Parathyroid adenoma (tissue), 2 donors: ENCODE data around the gene ANXA9.

Experiments
- H2AFZ ChIP-seq: fragments of 300-600 bp; sonication (generic); one replicate; pipeline ENCODE4 v1.7.0; 2017; ENCODE audit warnings: antibody characterized with exemption, mild to moderate bottlenecking
- H3K27ac ChIP-seq: fragments of 300-600 bp; sonication (generic); one replicate; pipeline ENCODE4 v1.7.0; 2017
- H3K27me3 ChIP-seq: fragments of 300-600 bp; sonication (generic); one replicate; pipeline ENCODE4 v1.7.0; 2017; ENCODE audit warnings: low read length; ENCODE audit not compliant: control insufficient read depth, insufficient read depth
- H3K36me3 ChIP-seq: fragments of 300-600 bp; sonication (generic); one replicate; pipeline ENCODE4 v1.7.0; 2017; ENCODE audit warnings: low read length; ENCODE audit not compliant: control insufficient read depth, insufficient read depth
- H3K4me1 ChIP-seq: fragments of 300-600 bp; sonication (generic); one replicate; pipeline ENCODE4 v1.7.0; 2017; ENCODE audit warnings: control low read depth
- H3K4me2 ChIP-seq: fragments of 300-600 bp; sonication (generic); one replicate; pipeline ENCODE4 v1.7.0; 2017; ENCODE audit warnings: low read length
- H3K4me3 ChIP-seq: fragments of 300-600 bp; sonication (generic); one replicate; pipeline ENCODE4 v1.7.0; 2017; ENCODE audit warnings: low read depth, low read length
- H3K79me2 ChIP-seq: fragments of 300-600 bp; sonication (generic); one replicate; pipeline ENCODE4 v1.7.0; 2017; ENCODE audit warnings: control low read depth
- H3K9ac ChIP-seq: fragments of 300-600 bp; sonication (generic); one replicate; pipeline ENCODE4 v1.7.0; 2017; ENCODE audit warnings: mild to moderate bottlenecking
- H3K9me3 ChIP-seq: fragments of 300-600 bp; sonication (generic); one replicate; pipeline ENCODE4 v1.7.0; 2017; ENCODE audit warnings: low read length; ENCODE audit not compliant: control insufficient read depth
- CTCF ChIP-seq: fragments of 300-600 bp; sonication (generic); IDR thresholded peaks from one replicate; pipeline ENCODE4 v1.7.0; 2017; ENCODE audit warnings: antibody characterized with exemption, mild to moderate bottlenecking
- donor health status: primary hyperparathyroidism.

Gene ANXA9

DNA sequence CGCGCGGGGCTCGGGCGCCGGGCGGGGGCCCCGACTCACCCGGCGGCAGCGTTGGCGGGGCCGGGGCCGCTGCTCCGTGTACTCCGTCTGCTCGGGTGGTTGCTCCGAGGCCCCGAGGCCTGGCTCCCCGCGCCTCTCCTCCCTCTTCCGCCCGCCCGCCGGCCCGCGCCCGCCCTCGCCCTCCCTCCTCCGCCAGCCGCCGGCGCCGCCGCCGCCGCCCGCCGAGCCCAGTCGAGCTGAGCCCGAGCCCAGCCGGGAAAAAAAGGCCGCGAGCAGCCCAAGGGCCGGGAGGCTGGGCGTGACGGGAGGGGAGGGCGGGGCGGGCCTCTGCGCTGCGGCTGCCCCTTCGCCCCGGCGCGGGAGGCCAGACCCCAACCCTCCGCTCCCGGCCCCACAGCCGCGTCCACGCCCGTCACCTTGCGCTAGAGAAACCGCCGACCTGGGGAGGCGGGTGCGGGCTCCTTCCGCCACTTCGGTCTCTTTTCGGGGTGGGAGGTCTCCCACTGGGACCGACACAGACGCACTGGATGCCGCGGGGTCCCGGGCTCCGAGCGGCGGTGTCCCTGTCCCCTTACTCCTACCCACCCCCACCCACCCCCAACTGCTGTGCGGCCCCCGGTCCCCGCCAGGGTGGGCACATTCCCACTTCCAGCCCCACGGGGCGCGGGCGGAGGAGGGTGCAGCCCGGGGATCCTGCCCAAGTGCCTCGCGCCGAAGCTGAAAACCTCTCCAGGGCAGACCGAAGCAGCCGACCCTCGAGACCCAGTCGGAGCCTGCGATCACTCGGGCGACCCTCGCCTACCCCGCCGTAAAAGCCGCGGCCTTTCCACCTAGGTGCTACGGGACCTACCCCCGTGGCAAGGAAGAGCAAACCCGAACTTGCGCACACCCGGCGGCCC, 7.3 kb upstream of the ANXA9 start, which contains the start of gene CERS2:
CERS2 (minus strand) TSS at position 256 of the 899 bp plus-strand sequence. CDS start 5,745 bp downstream, outside the sequence.
- Histone ChIP-seq H3K27me3 (no peaks in the 10 kb centered on the region), H3K9ac (no peak within 1 kb of the TSS), H3K27ac (peak within 1 kb of the TSS; percentile 66), H3K36me3 (no peaks in the 10 kb centered on the region), H3K4me2 (peak within 1 kb of the TSS; percentile 89), H3K9me3 (no peaks in the 10 kb centered on the region), H3K4me1 (peaks cover 29% of the 10 kb centered on the region), H2AFZ (peak within 1 kb of the TSS; percentile 80), H3K4me3 (peak within 1 kb of the TSS; percentile 79), H3K79me2 (peaks cover 10% of the 10 kb centered on the region)
- no peak for TF ChIP-seq CTCF

DNA sequence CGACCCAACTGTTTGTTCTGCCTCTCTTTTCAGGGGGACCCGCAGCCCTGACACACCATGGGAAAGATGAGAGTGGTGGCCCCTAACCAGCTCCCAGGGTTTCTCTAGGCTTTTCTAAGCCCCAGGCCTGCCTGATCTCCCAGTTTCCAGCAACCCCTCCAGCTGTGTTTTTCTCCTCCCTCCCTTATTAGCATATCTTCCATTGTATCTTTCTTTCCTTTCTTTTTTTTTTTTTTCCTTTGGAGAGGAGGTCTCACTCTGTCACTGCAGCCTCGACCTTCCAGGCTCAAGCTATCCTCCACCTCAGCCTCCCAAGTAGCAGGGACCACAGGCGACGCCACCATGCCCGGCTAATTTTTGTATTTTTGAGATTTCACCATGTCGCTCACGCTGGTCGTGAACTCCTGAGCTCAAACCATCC, 5.7 kb upstream of the ANXA9 start:
- no peaks in the 10 kb centered on the region for H3K36me3 ChIP-seq
- peak overlapping the region; percentile 71 for H3K27ac ChIP-seq
- H3K4me3 ChIP-seq: no peak overlapping the region
- H3K9me3 ChIP-seq: no peaks in the 10 kb centered on the region
- peaks cover 10% of the 10 kb centered on the region for H3K79me2 ChIP-seq
- H3K4me2 ChIP-seq: no peak overlapping the region
- H3K9ac ChIP-seq: no peak overlapping the region
- H2AFZ ChIP-seq: no peak overlapping the region
- no peaks in the 10 kb centered on the region for H3K27me3 ChIP-seq
- TF ChIP-seq CTCF: no peak
- peaks cover 31% of the 10 kb centered on the region for H3K4me1 ChIP-seq

DNA sequence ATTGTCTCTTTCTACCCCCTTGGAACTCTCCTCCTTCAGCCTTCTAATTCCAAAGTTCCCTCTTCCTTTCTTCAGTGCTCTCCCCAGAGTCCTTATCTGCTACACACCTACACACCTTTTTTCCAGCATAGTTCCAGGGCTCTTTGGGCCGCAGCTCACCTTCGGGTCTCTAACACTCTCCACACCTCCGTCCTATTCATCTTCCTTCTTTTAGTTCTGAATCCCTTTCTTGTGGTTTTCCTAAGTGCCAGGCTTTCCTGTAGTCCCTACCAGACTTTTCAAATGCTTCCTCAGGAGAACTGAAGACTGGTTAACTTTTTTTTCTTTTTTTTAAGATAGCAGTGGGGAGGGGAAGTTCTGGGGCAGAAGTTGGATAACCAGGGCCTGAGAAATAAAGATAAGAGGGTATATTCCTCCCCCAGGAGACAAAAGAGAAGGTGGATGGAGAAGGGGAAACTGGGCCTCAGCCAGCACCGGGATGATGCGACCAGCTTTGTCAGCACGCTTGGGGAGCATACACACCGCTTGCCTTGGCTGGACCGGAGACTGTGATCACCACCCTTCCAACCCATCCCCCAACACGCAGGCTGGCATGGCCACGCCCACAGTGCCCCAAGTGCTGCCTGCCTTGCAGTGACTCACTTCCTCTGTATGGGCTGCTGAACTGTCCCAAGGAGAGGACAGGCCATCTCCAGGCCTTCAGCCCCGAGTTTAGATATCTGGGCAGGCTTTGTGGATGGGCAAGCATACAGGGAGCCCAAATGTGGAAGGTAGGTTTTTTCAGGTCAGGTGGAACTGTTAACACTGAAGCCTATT, 5.0 kb upstream of the ANXA9 start:
- peaks cover 27% of the 10 kb centered on the region for H3K4me1 ChIP-seq
- no peaks in the 10 kb centered on the region for H3K27me3 ChIP-seq
- peak overlapping the region; percentile 71 for H3K27ac ChIP-seq
- no peak for TF ChIP-seq CTCF
- H2AFZ ChIP-seq: peak overlapping the region; percentile 53
- no peaks in the 10 kb centered on the region for H3K9me3 ChIP-seq
- H3K9ac ChIP-seq: no peak overlapping the region
- H3K4me2 ChIP-seq: peak overlapping the region; percentile 5
- no peak overlapping the region for H3K4me3 ChIP-seq
- peaks cover 7% of the 10 kb centered on the region for H3K79me2 ChIP-seq
- H3K36me3 ChIP-seq: no peaks in the 10 kb centered on the region

DNA sequence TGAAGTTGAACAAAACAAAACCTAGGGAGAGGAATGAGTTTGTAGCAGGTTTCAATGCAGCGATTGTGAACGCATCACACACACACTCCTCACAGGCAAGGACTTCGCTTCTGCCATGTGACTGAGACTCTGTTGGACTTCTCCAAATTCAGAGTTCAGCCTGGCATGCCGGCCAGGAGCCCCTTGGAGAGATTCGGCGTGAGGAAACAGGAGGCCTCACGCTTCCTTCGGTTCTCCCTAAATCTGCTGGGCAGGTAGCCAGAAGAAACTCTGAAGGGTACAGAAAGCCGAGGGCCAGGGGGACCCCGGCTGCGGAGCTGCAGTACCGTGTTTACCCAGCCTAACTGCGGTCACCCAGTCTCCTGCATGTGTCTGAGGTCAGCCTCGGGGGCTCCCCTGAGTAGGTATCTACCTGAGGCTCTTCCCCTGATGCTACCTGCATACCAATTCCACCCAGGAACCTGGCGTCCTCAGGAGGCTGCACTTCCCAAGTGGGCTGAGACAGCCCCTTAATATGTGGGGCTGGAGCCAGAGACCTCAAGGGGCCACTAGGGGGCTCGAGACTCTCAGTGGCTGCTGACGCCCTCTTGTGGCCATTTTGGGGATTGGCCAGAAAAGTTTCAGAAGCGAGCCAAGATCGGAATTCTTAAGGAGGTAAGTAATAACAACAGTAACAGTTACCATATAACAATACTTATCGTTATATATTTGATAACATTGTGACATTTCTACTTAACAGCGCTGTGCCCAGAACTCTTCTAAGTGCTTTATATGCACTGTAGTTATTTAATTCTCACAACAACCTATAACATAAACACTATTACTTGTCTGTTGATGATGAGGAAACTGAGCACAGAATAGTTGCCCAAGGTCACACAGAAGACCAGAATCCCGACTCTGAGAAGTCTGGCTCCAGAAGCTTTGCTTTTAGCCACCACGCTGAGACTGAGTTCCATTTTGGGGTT, 2.7 kb upstream of the ANXA9 start:
- Histone ChIP-seq H3K36me3 (no peaks in the 10 kb centered on the region), H3K9ac (no peak overlapping the region), H3K27ac (peak overlapping the region; percentile 52), H3K27me3 (no peaks in the 10 kb centered on the region), H3K9me3 (no peaks in the 10 kb centered on the region), H3K4me2 (peak overlapping the region; percentile 25), H2AFZ (peak overlapping the region; percentile 82), H3K79me2 (no peaks in the 10 kb centered on the region), H3K4me1 (peaks cover 23% of the 10 kb centered on the region), H3K4me3 (no peak overlapping the region)
- peak; percentile 98 for TF ChIP-seq CTCF
